Spleen (tissue), 7 donors: Measurements from ENCODE around the gene RAB24.

Experiments
- CTCF ChIP-seq, 11 experiments: fragments of 200-600 bp in 7 of 11; fragments of 450-650 bp in 4 of 11; sonication (generic) in 4 of 11; IDR thresholded peaks in 8 of 11; conservative IDR thresholded peaks in 3 of 11; 1 replicate in 7 of 11; 2 replicates in 4 of 11; pipeline versions ENCODE4 v1.4.0 to v1.8.0; 2016 to 2021; ENCODE audit warnings: antibody characterized with exemption in 11 of 11, inconsistent platforms in 4 of 11, mild to moderate bottlenecking in 1 of 11
- POLR2A ChIP-seq, 3 donors: fragments of 450-650 bp; IDR thresholded peaks; one replicate each; pipeline ENCODE4 v1.5.1; 2017; ENCODE audit warnings: antibody characterized with exemption in 3 of 3, mild to moderate bottlenecking in 1 of 3
- donor health status: DM: no; HTN: no; CAD: no; lungs with moderate emphysema.
- donor health status: DM: no; HTN: no; CAD: no.
- donor health status: DM: no; HTN: no; CAD: no.

GRCh38 chr5:177269232-177269895, 34.2 kb downstream of the RAB24 start:
- TF ChIP-seq CTCF (IDR thresholded peaks at IDR 0.05 in 8 of 11, conservative IDR thresholded peaks at IDR 0.05 in 3 of 11) (no peak), POLR2A (IDR thresholded peaks at IDR 0.05) (no peak)
